GM23338 (cell line): ENCODE measurements around the gene KLK10. TPM values are rescaled to one million over a fixed set of nuclear protein-coding genes. Genes with fewer than 3 reads are reported as not detected.

Experiments
- ATAC-seq: fragments of 200-7000 bp; cut with Tn5 transposase; 3 replicates; pipeline ENCODE4 v1.9.1; 2020
- DNase-seq: peaks from one replicate; pipeline ENCODE4 v3.0.0-alpha.2; 2015; ENCODE audit warnings: low spot score
- H2AFZ ChIP-seq: fragments of 200-600 bp; sonication (generic); 2 replicates; pipeline ENCODE4 v1.8.0; 2016; ENCODE audit warnings: antibody characterized with exemption, mild to moderate bottlenecking, moderate library complexity
- H3F3A ChIP-seq: fragments of 200-600 bp; sonication (generic); replicated peaks from 2 replicates; pipeline ENCODE4 v1.8.0; 2017; ENCODE audit warnings: antibody characterized with exemption, mixed run types, low read depth
- H3K27ac ChIP-seq: fragments of 200-600 bp; sonication (generic); 2 replicates; pipeline ENCODE4 v1.6.1; 2016; ENCODE audit warnings: low read depth
- H3K27me3 ChIP-seq: fragments of 200-600 bp; sonication (generic); 2 replicates; pipeline ENCODE4 v1.8.0; 2016; ENCODE audit warnings: mild to moderate bottlenecking, mixed run types, moderate library complexity; ENCODE audit not compliant: insufficient read depth
- H3K36me3 ChIP-seq: fragments of 200-600 bp; sonication (generic); 2 replicates; pipeline ENCODE4 v1.8.0; 2016; ENCODE audit warnings: mild to moderate bottlenecking; ENCODE audit not compliant: insufficient read depth
- H3K4me1 ChIP-seq: fragments of 200-600 bp; sonication (generic); 2 replicates; pipeline ENCODE4 v1.8.0; 2016; ENCODE audit warnings: mild to moderate bottlenecking, moderate library complexity; ENCODE audit not compliant: insufficient read depth
- H3K4me2 ChIP-seq: fragments of 200-600 bp; sonication (generic); 2 replicates; pipeline ENCODE4 v1.7.1; 2017; ENCODE audit warnings: mixed run types
- H3K4me3 ChIP-seq: fragments of 200-600 bp; sonication (generic); 2 replicates; pipeline ENCODE4 v1.6.1; 2016; ENCODE audit warnings: mixed run types
- H3K79me2 ChIP-seq: fragments of 200-600 bp; sonication (generic); replicated peaks from 2 replicates; pipeline ENCODE4 v1.8.0; 2017; ENCODE audit warnings: mild to moderate bottlenecking; ENCODE audit not compliant: insufficient read depth
- H3K9me2 ChIP-seq: fragments of 200-600 bp; sonication (generic); 2 replicates; pipeline ENCODE4 v1.8.0; 2017; ENCODE audit not compliant: insufficient read depth
- H4K20me1 ChIP-seq: fragments of 200-600 bp; sonication (generic); replicated peaks from 2 replicates; pipeline ENCODE4 v1.8.0; 2017; ENCODE audit warnings: mild to moderate bottlenecking; ENCODE audit not compliant: insufficient read depth
- H3K27ac Mint-ChIP-seq: 2 replicates; pipeline ENCODE4 v1.8.0; 2020; ENCODE audit warnings: inconsistent platforms, mild to moderate bottlenecking, moderate library complexity, mixed read lengths
- H3K27me3 Mint-ChIP-seq: 3 replicates; pipeline ENCODE4 v1.8.0; 2022; ENCODE audit warnings: low read depth, mild to moderate bottlenecking, moderate library complexity, mixed read lengths, inconsistent platforms; ENCODE audit not compliant: insufficient read depth, poor library complexity
- H3K36me3 Mint-ChIP-seq: 3 replicates; pipeline ENCODE4 v1.8.0; 2021; ENCODE audit warnings: low read depth, mild to moderate bottlenecking, inconsistent platforms, moderate library complexity, mixed read lengths
- H3K4me1 Mint-ChIP-seq: 3 replicates; pipeline ENCODE4 v1.8.0; 2020; ENCODE audit warnings: mild to moderate bottlenecking, inconsistent platforms, mixed read lengths
- H3K4me3 Mint-ChIP-seq: 3 replicates; pipeline ENCODE4 v1.8.0; 2021; ENCODE audit warnings: moderate library complexity, mild to moderate bottlenecking, inconsistent platforms, mixed read lengths
- H3K9me3 Mint-ChIP-seq: 3 replicates; pipeline ENCODE4 v1.8.0; 2020; ENCODE audit warnings: moderate library complexity, mild to moderate bottlenecking, inconsistent platforms, mixed read lengths
- CREB1 ChIP-seq: fragments of 250-450 bp; sonication (Bioruptor Pico); IDR thresholded peaks from 2 replicates; pipeline ENCODE4 v1.5.0; 2020; ENCODE audit warnings: low read depth, mild to moderate bottlenecking, moderate library complexity
- ETS1 ChIP-seq: IDR thresholded peaks from 2 replicates; pipeline ENCODE4 v1.6.1; 2016; ENCODE audit warnings: antibody characterized with exemption
- EZH2 ChIP-seq: fragments of 200-600 bp; sonication (generic); IDR thresholded peaks from one replicate; pipeline ENCODE4 v1.8.0; 2017; ENCODE audit warnings: antibody characterized with exemption, mild to moderate bottlenecking, low read depth; ENCODE audit not compliant: unreplicated experiment
- EZH2phosphoT487 ChIP-seq: fragments of 200-600 bp; sonication (generic); IDR thresholded peaks from one replicate; pipeline ENCODE4 v1.8.1; 2018; ENCODE audit warnings: antibody characterized with exemption; ENCODE audit not compliant: unreplicated experiment
- JUNB ChIP-seq: IDR thresholded peaks from one replicate; pipeline ENCODE4 v1.6.1; 2016; ENCODE audit warnings: antibody characterized with exemption; ENCODE audit not compliant: unreplicated experiment
- NANOG ChIP-seq: IDR thresholded peaks from 2 replicates; pipeline ENCODE4 v1.6.1; 2016; ENCODE audit warnings: antibody characterized with exemption, borderline replicate concordance
- STAT1 ChIP-seq: IDR thresholded peaks from one replicate; pipeline ENCODE4 v1.6.1; 2016; ENCODE audit warnings: antibody characterized with exemption; ENCODE audit not compliant: unreplicated experiment
- ZNF114 ChIP-seq: fragments of 250-450 bp; sonication (Bioruptor Pico); IDR thresholded peaks from 2 replicates; pipeline ENCODE4 v1.5.0; 2020; ENCODE audit warnings: mild to moderate bottlenecking, moderate library complexity
- ZNF331 ChIP-seq: fragments of 250-450 bp; sonication (Bioruptor Pico); IDR thresholded peaks from 2 replicates; pipeline ENCODE4 v1.5.0; 2020; ENCODE audit warnings: low read depth, mild to moderate bottlenecking, moderate library complexity
- polyA plus RNA-seq: library from polyadenylated mRNA; unstranded; fragments of >200 nt; fragmentation: Nextera tagmentation; extraction: Ambion mirVana; gene quantifications from 2 replicates; pipeline ENCODE4 v1.2.1, GENCODE V29; 2016
- total RNA-seq: library from RNA; depleted of rRNA; stranded (reverse); fragments of >200 nt; shearing (Covaris generic); gene quantifications from 2 replicates; pipeline ENCODE4 v1.2.3, GENCODE V29; 2014
- TF ChIP-seq, protein P1 (sequence below): IDR thresholded peaks from one replicate; pipeline ENCODE4 v1.6.1; 2018; ENCODE audit warnings: antibody characterized with exemption; ENCODE audit not compliant: unreplicated experiment
- TF ChIP-seq, protein P2 (sequence below): fragments of 250-450 bp; sonication (Bioruptor Pico); IDR thresholded peaks from 2 replicates; pipeline ENCODE4 v1.5.0; 2020; ENCODE audit warnings: mild to moderate bottlenecking, moderate library complexity

The KLK10 gene
- total and polyA plus RNA-seq, 2 experiments from 2014 or later, result 6.1 to 6.6 TPM

- Histone ChIP-seq H2AFZ (no peak overlapping the region), H4K20me1 (no peaks in the 10 kb centered on the region), H3K79me2 (no peaks in the 10 kb centered on the region), H3K4me3 (no peak overlapping the region), H3K27me3 (peaks cover 22% of the 10 kb centered on the region), H3K27ac (no peak overlapping the region), H3K9me2 (no peaks in the 10 kb centered on the region), H3F3A (no peaks in the 10 kb centered on the region), H3K4me1 (peaks cover 16% of the 10 kb centered on the region), H3K4me2 (no peak overlapping the region), H3K36me3 (no peaks in the 10 kb centered on the region)
- peaks cover 21% of the 10 kb centered on the region for H3K4me1 Mint-ChIP-seq
- H3K9me3 Mint-ChIP-seq, result peaks cover 2% of the 10 kb centered on the region; the same call in 2 of the 3 replicates
- no peak for DNase-seq
- no peaks in the 10 kb centered on the region; the same call in 2 of the 3 replicates for H3K36me3 Mint-ChIP-seq
- H3K4me3 Mint-ChIP-seq, result no peak overlapping the region
- H3K27ac Mint-ChIP-seq, result no peak overlapping the region
- no peak for TF ChIP-seq ZNF331 (CRISPR knock-in tag)
- no peak for TF ChIP-seq NANOG
- no peak for TF ChIP-seq ZNF114 (CRISPR knock-in tag)
- no peak for TF ChIP-seq JUNB
- no peaks in the 10 kb centered on the region for H3K27me3 Mint-ChIP-seq
- ATAC-seq, result no peak
These were observed 37.8 kb downstream of the KLK10 start for GRCh38 chr19:50981587-50982146.

DNA sequence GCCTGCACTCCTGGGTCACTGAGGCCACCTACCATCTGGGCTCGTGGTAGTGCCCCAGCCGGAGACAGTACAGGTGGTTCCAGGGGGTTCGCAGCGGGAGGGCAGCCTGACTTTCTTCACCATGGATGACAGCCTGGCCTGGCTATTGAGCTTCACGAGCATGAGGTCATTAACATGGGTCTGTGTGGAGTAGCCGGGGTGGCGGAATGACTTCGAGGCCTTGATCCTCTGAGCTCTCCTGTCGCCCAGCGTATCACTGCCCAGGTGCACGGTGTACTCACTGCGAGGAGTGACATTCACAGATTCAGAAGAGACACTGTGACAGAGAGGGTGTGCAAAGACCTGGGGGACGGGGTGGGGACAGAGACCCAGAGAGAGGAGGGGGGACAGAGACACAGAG, 39.3 kb downstream of the KLK10 start:
- DNase-seq, result peak; percentile 26
- Histone ChIP-seq H3K79me2 (no peaks in the 10 kb centered on the region), H3K27me3 (peaks cover 18% of the 10 kb centered on the region)
- TF ChIP-seq ETS1 (no peak), NANOG (no peak), EZH2 (no peak), STAT1 (no peak), EZH2phosphoT487 (no peak), JUNB (no peak), ZNF114 (CRISPR knock-in tag) (no peak), ZNF331 (CRISPR knock-in tag) (no peak), CREB1 (no peak)
- TF ChIP-seq, protein P1, sequence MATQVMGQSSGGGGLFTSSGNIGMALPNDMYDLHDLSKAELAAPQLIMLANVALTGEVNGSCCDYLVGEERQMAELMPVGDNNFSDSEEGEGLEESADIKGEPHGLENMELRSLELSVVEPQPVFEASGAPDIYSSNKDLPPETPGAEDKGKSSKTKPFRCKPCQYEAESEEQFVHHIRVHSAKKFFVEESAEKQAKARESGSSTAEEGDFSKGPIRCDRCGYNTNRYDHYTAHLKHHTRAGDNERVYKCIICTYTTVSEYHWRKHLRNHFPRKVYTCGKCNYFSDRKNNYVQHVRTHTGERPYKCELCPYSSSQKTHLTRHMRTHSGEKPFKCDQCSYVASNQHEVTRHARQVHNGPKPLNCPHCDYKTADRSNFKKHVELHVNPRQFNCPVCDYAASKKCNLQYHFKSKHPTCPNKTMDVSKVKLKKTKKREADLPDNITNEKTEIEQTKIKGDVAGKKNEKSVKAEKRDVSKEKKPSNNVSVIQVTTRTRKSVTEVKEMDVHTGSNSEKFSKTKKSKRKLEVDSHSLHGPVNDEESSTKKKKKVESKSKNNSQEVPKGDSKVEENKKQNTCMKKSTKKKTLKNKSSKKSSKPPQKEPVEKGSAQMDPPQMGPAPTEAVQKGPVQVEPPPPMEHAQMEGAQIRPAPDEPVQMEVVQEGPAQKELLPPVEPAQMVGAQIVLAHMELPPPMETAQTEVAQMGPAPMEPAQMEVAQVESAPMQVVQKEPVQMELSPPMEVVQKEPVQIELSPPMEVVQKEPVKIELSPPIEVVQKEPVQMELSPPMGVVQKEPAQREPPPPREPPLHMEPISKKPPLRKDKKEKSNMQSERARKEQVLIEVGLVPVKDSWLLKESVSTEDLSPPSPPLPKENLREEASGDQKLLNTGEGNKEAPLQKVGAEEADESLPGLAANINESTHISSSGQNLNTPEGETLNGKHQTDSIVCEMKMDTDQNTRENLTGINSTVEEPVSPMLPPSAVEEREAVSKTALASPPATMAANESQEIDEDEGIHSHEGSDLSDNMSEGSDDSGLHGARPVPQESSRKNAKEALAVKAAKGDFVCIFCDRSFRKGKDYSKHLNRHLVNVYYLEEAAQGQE, result no peak
- TF ChIP-seq, protein P2, sequence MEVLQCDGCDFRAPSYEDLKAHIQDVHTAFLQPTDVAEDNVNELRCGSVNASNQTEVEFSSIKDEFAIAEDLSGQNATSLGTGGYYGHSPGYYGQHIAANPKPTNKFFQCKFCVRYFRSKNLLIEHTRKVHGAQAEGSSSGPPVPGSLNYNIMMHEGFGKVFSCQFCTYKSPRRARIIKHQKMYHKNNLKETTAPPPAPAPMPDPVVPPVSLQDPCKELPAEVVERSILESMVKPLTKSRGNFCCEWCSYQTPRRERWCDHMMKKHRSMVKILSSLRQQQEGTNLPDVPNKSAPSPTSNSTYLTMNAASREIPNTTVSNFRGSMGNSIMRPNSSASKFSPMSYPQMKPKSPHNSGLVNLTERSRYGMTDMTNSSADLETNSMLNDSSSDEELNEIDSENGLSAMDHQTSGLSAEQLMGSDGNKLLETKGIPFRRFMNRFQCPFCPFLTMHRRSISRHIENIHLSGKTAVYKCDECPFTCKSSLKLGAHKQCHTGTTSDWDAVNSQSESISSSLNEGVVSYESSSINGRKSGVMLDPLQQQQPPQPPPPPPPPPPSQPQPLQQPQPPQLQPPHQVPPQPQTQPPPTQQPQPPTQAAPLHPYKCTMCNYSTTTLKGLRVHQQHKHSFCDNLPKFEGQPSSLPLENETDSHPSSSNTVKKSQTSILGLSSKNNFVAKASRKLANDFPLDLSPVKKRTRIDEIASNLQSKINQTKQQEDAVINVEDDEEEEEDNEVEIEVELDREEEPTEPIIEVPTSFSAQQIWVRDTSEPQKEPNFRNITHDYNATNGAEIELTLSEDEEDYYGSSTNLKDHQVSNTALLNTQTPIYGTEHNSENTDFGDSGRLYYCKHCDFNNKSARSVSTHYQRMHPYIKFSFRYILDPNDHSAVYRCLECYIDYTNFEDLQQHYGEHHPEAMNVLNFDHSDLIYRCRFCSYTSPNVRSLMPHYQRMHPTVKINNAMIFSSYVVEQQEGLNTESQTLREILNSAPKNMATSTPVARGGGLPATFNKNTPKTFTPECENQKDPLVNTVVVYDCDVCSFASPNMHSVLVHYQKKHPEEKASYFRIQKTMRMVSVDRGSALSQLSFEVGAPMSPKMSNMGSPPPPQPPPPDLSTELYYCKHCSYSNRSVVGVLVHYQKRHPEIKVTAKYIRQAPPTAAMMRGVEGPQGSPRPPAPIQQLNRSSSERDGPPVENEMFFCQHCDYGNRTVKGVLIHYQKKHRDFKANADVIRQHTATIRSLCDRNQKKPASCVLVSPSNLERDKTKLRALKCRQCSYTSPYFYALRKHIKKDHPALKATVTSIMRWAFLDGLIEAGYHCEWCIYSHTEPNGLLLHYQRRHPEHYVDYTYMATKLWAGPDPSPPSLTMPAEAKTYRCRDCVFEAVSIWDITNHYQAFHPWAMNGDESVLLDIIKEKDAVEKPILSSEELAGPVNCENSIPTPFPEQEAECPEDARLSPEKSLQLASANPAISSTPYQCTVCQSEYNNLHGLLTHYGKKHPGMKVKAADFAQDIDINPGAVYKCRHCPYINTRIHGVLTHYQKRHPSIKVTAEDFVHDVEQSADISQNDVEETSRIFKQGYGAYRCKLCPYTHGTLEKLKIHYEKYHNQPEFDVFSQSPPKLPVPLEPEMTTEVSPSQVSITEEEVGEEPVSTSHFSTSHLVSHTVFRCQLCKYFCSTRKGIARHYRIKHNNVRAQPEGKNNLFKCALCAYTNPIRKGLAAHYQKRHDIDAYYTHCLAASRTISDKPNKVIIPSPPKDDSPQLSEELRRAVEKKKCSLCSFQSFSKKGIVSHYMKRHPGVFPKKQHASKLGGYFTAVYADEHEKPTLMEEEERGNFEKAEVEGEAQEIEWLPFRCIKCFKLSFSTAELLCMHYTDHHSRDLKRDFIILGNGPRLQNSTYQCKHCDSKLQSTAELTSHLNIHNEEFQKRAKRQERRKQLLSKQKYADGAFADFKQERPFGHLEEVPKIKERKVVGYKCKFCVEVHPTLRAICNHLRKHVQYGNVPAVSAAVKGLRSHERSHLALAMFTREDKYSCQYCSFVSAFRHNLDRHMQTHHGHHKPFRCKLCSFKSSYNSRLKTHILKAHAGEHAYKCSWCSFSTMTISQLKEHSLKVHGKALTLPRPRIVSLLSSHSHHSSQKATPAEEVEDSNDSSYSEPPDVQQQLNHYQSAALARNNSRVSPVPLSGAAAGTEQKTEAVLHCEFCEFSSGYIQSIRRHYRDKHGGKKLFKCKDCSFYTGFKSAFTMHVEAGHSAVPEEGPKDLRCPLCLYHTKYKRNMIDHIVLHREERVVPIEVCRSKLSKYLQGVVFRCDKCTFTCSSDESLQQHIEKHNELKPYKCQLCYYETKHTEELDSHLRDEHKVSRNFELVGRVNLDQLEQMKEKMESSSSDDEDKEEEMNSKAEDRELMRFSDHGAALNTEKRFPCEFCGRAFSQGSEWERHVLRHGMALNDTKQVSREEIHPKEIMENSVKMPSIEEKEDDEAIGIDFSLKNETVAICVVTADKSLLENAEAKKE (CRISPR knock-in tag), result no peak

More for the DNA sequence above, 39.3 kb downstream of the KLK10 start:
- Histone ChIP-seq H4K20me1 (no peaks in the 10 kb centered on the region), H3K4me2 (no peak overlapping the region), H2AFZ (no peak overlapping the region), H3K36me3 (no peaks in the 10 kb centered on the region), H3F3A (no peaks in the 10 kb centered on the region), H3K27ac (no peak overlapping the region), H3K4me1 (peaks cover 16% of the 10 kb centered on the region), H3K4me3 (no peak overlapping the region), H3K9me2 (no peaks in the 10 kb centered on the region)
- peaks cover 3% of the 10 kb centered on the region for H3K27me3 Mint-ChIP-seq
- no peak overlapping the region for H3K27ac Mint-ChIP-seq
- no peak overlapping the region for H3K4me3 Mint-ChIP-seq
- no peak for ATAC-seq
- peaks cover 30% of the 10 kb centered on the region for H3K4me1 Mint-ChIP-seq
- no peaks in the 10 kb centered on the region; the same call in 2 of the 3 replicates for H3K36me3 Mint-ChIP-seq
- H3K9me3 Mint-ChIP-seq, result peaks cover 2% of the 10 kb centered on the region; the same call in 2 of the 3 replicates
